ENCODE results near the gene IER5.

DNA sequence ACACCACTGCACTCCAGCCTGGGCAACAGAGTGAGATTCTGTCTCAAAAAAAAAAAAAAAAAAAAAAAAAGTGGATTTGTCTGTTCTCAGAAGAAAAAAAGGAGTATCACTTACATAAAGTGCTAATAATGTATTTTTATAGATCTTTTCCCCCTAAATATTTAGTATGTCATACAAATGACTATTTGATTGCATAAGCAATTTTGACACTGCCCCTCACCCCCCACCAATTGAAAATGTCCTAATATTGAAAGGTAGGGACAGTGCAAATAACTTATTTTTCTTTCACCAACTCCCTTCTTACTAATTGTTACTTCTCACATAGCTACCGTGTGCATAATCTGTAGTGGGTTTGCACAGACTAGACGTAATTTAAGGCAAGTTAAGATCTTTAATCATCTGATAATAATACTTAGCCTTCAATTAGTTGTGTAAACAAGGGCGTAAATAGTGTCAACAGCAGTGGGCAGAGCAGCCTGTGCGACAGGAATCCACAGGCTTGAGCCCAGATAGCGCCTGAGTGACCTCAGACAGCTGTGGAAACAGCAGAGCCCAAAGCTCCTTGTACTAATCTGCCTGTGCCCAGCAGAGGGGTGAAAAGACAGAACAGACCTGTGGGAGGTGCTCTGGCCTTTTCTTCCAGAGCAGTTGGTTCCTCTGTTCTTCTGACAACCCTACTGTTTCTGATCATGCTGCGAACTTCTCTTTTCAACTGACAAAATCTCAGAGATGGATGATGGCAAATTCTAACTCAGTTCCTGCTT is 4.5 kb upstream of the IER5 start:
- TF ChIP-seq, protein P1, sequence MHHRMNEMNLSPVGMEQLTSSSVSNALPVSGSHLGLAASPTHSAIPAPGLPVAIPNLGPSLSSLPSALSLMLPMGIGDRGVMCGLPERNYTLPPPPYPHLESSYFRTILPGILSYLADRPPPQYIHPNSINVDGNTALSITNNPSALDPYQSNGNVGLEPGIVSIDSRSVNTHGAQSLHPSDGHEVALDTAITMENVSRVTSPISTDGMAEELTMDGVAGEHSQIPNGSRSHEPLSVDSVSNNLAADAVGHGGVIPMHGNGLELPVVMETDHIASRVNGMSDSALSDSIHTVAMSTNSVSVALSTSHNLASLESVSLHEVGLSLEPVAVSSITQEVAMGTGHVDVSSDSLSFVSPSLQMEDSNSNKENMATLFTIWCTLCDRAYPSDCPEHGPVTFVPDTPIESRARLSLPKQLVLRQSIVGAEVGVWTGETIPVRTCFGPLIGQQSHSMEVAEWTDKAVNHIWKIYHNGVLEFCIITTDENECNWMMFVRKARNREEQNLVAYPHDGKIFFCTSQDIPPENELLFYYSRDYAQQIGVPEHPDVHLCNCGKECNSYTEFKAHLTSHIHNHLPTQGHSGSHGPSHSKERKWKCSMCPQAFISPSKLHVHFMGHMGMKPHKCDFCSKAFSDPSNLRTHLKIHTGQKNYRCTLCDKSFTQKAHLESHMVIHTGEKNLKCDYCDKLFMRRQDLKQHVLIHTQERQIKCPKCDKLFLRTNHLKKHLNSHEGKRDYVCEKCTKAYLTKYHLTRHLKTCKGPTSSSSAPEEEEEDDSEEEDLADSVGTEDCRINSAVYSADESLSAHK (tag by site-specific recombination; IDR thresholded peaks at IDR 0.05) = no peak
- TF ChIP-seq, protein P2, sequence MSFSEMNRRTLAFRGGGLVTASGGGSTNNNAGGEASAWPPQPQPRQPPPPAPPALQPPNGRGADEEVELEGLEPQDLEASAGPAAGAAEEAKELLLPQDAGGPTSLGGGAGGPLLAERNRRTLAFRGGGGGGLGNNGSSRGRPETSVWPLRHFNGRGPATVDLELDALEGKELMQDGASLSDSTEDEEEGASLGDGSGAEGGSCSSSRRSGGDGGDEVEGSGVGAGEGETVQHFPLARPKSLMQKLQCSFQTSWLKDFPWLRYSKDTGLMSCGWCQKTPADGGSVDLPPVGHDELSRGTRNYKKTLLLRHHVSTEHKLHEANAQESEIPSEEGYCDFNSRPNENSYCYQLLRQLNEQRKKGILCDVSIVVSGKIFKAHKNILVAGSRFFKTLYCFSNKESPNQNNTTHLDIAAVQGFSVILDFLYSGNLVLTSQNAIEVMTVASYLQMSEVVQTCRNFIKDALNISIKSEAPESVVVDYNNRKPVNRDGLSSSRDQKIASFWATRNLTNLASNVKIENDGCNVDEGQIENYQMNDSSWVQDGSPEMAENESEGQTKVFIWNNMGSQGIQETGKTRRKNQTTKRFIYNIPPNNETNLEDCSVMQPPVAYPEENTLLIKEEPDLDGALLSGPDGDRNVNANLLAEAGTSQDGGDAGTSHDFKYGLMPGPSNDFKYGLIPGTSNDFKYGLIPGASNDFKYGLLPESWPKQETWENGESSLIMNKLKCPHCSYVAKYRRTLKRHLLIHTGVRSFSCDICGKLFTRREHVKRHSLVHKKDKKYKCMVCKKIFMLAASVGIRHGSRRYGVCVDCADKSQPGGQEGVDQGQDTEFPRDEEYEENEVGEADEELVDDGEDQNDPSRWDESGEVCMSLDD (tag by site-specific recombination; IDR thresholded peaks at IDR 0.05) = no peak
- no peak for TF ChIP-seq KLF1 (tag by site-specific recombination; IDR thresholded peaks at IDR 0.05)

Data from HEK293 (cell line).